WI38 (cell line): ENCODE results near the gene ZFYVE21.

Experiments
- H3K4me3 ChIP-seq: 2 replicates; pipeline ENCODE4 v1.5.1; 2011; ENCODE audit warnings: low read depth, mild to moderate bottlenecking, control low read depth, low read length
- TF ChIP-seq, protein P1 (sequence below): IDR thresholded peaks from 2 replicates; pipeline ENCODE4 v1.5.1; 2012; ENCODE audit warnings: low read depth, mild to moderate bottlenecking, control low read depth, low read length

Gene ZFYVE21

DNA sequence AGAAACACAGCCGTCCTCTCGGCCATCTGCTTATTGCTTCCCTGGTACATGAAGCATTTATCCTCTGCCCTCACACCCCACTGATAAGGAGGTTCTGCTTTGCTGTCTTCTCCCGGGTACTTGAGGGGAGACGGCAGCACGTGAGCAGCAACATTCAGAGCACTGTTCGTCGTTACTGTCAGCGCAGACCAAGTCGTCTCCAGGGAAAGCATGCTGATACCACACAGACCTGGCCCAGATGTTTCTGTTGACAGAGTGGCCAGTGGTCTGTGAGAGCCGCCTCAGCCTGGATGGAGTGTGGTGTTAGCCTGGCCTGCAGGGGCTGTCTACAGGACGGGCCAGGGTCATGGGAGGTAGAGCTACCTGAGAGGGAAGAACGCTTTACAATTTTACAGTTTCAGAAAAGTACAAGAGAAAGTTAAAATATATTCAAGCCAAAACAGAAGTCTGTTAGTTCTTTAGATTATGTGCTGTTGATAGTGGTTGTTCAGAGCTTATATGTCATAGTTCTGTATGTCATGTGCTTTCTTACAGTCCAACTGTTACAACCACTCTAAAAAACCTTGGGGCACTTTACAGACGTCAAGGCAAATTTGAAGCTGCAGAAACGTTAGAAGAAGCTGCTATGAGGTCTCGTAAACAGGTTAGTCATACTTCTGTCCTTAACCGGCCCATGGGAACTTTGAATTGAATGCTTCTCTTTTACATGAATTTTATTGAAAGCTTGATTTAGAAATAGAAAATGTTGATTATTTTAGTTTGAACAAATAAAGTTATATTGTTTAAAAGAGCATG, 38.5 kb upstream of the ZFYVE21 start:
- TF ChIP-seq, protein P1, sequence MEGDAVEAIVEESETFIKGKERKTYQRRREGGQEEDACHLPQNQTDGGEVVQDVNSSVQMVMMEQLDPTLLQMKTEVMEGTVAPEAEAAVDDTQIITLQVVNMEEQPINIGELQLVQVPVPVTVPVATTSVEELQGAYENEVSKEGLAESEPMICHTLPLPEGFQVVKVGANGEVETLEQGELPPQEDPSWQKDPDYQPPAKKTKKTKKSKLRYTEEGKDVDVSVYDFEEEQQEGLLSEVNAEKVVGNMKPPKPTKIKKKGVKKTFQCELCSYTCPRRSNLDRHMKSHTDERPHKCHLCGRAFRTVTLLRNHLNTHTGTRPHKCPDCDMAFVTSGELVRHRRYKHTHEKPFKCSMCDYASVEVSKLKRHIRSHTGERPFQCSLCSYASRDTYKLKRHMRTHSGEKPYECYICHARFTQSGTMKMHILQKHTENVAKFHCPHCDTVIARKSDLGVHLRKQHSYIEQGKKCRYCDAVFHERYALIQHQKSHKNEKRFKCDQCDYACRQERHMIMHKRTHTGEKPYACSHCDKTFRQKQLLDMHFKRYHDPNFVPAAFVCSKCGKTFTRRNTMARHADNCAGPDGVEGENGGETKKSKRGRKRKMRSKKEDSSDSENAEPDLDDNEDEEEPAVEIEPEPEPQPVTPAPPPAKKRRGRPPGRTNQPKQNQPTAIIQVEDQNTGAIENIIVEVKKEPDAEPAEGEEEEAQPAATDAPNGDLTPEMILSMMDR, result no peak
- no peak overlapping the region for H3K4me3 ChIP-seq

DNA sequence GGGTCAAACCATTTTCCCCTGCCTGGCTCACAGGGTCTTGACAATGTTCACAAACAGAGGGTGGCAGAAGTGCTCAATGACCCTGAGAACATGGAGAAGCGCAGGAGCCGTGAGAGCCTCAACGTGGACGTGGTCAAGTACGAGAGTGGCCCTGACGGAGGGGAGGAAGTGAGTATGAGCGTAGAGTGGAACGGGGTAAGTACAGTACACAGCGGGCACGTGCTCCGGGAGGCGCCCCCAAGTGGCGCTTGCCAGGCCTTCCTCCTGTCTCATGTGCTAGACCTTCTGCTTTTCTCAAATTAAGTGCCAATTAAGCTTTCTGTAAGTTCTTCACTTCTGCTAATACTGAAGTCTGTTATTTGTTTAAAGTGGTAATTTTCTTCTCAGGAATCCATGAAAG, 36.3 kb upstream of the ZFYVE21 start:
- TF ChIP-seq, protein P1, result peak; percentile 15; the same call in 1 of the 2 replicates
- no peak overlapping the region for H3K4me3 ChIP-seq

DNA sequence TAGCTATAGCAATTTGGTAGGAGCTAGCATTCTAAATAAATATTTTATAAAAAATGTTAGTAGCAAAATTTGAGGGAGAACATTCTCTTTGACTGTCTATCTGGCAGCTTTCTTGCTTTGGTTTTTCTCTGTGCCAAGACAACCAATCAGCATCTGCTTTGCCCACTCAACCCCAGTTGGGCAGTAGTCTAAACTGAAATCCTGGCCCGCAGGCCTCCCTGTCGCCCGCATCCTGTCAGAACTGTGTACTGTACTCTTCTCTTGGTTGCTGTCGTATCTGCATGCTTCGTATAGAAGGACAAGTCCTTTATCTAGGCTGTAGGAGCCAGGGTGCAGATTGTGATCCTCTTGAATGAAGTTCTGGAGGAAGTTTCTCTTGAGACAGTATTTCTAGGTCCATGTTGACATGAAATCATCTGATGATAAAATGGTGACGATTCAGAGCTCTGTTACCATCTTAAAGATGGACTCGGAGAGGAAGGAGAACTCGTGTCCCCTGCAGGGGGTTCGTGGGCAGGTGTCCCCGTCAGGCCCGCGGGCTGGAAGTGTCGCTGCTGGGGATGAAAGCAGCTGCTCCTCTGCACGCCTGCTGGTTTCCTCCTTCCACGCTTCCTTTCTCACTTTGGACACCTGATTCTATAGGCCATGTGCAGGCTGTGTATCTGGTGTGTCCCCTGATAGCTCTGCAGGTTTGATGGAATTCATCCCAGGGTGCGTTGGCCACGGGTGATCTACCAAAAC, 34.9 kb upstream of the ZFYVE21 start:
- no peak overlapping the region for H3K4me3 ChIP-seq
- TF ChIP-seq, protein P1, result no peak

DNA sequence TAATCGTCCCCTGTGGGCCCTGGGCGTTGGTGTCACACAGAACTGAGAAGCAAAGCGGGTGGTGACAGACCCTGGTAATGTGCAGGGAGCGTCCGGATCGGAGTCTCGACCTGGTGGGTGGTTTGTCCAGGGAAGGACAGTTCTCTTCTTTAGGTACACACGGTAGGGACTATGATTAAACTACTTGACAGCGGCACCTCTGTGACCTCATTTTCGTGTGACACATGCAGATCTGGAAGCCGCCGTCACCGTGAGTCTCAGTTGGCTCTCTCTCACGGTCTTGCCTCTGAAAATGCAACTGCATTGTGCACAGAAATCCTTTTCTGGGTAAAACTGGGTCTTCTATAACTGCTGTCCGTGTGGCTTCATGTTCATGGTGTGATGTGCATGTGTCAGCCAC, 32.5 kb upstream of the ZFYVE21 start:
- TF ChIP-seq, protein P1, result no peak
- no peak overlapping the region for H3K4me3 ChIP-seq

DNA sequence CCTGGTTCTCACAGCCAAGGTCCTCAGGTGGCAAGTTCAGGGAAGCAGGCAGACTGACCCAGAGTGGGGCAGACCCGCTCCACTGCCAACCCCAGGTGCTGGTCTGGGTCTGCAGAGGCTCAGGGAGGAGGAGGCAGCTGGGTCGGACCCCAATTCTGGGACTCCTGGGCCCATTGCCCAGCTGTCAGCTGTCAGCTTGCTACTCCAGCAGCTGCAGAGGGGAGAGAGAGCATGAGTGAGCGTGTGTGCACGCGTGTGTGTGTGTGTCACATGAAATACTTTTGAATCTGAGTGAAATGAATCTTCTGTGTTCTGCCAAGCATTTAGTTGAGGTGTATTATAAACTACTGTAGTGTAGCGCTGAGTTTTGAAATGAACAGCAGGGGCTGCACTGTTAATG, 31.1 kb upstream of the ZFYVE21 start:
- H3K4me3 ChIP-seq, result no peak overlapping the region
- TF ChIP-seq, protein P1, result no peak

DNA sequence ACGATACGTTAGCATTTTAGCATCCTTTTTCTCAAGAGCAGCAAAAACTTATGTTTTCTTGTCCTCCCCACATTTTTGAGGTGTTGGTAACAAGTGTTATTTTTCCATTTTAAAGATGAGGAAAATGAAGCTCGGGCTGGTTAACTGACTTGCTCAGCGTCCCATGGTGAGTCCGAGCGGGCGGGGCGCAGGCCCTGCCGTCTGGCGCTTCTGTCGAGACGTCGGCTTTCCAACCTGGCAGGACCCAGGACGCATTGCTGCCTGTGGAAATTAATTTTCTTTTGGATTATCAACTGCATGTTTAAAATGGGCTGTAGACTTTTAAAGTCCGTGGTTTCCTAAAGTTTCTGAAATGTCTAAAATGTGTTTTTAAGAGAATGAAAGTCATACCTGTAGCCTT, 30.7 kb upstream of the ZFYVE21 start:
- TF ChIP-seq, protein P1, result no peak
- no peak overlapping the region for H3K4me3 ChIP-seq
